Left lung (tissue), 10 donors: ENCODE measurements around the gene CCDC187. TPM values are rescaled to one million over a fixed set of nuclear protein-coding genes. Genes with fewer than 3 reads are reported as not detected.

Experiments used
- ATAC-seq: fragments of 200-7000 bp; cut with Tn5 transposase; one replicate; pipeline ENCODE4 v1.9.1; 2020; ENCODE audit warnings: moderate library complexity
- DNase-seq, 4 donors: peaks; one replicate each; pipeline ENCODE4 v3.0.0-alpha.2; 2013 to 2020
- H3K27ac ChIP-seq, 2 donors: fragments of 200-600 bp; sonication (generic) in 1 of 2; one replicate each; pipeline versions ENCODE4 v1.5.0 to v1.8.0; 2020 to 2021
- H3K27me3 ChIP-seq, 2 donors: fragments of 200-600 bp; sonication (generic) in 1 of 2; one replicate each; pipeline versions ENCODE4 v1.5.0 to v1.8.0; 2020 to 2021
- H3K36me3 ChIP-seq, 2 donors: fragments of 200-600 bp; sonication (generic) in 1 of 2; one replicate each; pipeline versions ENCODE4 v1.5.0 to v1.8.0; 2020 to 2021
- H3K4me1 ChIP-seq, 2 donors: fragments of 200-600 bp; one replicate each; pipeline ENCODE4 v1.8.0; 2021
- H3K4me3 ChIP-seq, 2 donors: fragments of 200-600 bp; sonication (generic) in 1 of 2; one replicate each; pipeline versions ENCODE4 v1.5.0 to v1.8.0; 2020 to 2021; ENCODE audit warnings: mild to moderate bottlenecking in 1 of 2
- H3K9me3 ChIP-seq, 2 donors: fragments of 200-600 bp; sonication (generic) in 1 of 2; one replicate each; pipeline versions ENCODE4 v1.5.0 to v1.8.0; 2020 to 2021
- intact Hi-C, 2 donors: fragments of 100-400 bp; cut with DNase I; formaldehyde crosslinking; loops; one replicate each; pipeline versions ENCODE4 v1.11.2 to v1.14.2; 2022
- polyA plus RNA-seq, 6 donors: library from polyadenylated mRNA; unstranded; fragments of 120-200 nt; gene quantifications; one replicate each; pipeline ENCODE4 v1.2.1, GENCODE V29; 2013; ENCODE audit not compliant: insufficient read length in 6 of 6
- total RNA-seq, 2 donors: library from RNA; stranded (reverse); fragmentation: NEBNext Ultra II Directional; extraction: Animal tissue kit (Norgen Biotek cat#: 25700); gene quantifications; one replicate each; pipeline ENCODE4 v1.2.1, GENCODE V29; 2021
- TF ChIP-seq, protein P1 (sequence below), 2 donors: fragments of 200-600 bp; sonication (generic) in 1 of 2; IDR thresholded peaks; one replicate each; pipeline versions ENCODE4 v1.5.0 to v1.8.0; 2021; ENCODE audit warnings: antibody characterized with exemption in 2 of 2
- donor health status: DM: no; HTN: yes; CAD: no.
- donor health status: DM: no; HTN: no; CAD: no.

Gene CCDC187
- total and polyA plus RNA-seq, 8 donors = 0.47 to 3.0 (median 1.9) TPM

DNA sequence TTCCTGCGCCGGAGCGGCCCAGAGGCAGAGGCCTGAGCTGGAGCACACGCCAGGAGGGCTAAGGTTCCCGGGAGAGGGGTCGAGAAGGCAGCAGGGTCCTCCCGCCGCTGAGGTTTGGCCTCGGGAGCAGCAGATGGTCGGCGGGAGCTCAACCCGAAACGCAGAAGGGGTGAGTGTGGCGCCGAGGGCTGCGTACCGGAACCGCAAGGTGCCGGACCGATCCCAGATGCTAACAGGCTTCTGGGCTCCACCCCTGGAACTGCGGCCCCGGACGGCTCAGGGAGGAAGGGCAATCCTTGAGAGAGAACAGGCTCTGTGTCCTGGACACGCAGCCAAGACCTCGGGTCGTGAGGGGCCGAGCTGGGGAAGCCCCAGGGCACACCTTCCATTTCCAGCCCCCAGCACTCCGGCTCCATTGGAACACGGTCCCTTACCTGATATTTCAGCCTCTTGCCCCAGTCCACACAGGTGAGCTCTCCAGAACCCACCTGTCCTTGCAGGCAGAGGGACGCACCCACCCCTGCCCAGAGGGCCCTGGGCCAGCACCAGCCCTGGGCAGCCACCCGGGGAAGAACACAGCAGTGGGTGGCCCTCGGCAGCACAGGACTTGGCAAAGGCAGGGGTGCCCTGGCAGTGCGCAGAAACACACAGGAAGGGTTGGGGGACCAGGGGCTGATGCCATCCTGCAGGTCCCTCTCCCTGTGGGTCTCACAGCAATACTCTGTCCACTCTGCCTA lies 100.3 kb downstream of the CCDC187 start:
- TF ChIP-seq, protein P1, sequence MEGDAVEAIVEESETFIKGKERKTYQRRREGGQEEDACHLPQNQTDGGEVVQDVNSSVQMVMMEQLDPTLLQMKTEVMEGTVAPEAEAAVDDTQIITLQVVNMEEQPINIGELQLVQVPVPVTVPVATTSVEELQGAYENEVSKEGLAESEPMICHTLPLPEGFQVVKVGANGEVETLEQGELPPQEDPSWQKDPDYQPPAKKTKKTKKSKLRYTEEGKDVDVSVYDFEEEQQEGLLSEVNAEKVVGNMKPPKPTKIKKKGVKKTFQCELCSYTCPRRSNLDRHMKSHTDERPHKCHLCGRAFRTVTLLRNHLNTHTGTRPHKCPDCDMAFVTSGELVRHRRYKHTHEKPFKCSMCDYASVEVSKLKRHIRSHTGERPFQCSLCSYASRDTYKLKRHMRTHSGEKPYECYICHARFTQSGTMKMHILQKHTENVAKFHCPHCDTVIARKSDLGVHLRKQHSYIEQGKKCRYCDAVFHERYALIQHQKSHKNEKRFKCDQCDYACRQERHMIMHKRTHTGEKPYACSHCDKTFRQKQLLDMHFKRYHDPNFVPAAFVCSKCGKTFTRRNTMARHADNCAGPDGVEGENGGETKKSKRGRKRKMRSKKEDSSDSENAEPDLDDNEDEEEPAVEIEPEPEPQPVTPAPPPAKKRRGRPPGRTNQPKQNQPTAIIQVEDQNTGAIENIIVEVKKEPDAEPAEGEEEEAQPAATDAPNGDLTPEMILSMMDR (IDR thresholded peaks at IDR 0.05) = no peak
- intact Hi-C loops = no loop called here
- DNase-seq = no peak
- H3K27me3 ChIP-seq = peaks cover 67 to 73% of the 10 kb centered on the region in 2 donors
- no peaks in the 10 kb centered on the region for H3K9me3 ChIP-seq
- no peak overlapping the region for H3K27ac ChIP-seq
- H3K4me1 ChIP-seq = no peaks in the 10 kb centered on the region
- no peak overlapping the region for H3K4me3 ChIP-seq
- H3K36me3 ChIP-seq = peaks cover 0 to 13% of the 10 kb centered on the region in 2 donors
- ATAC-seq = no peak

DNA sequence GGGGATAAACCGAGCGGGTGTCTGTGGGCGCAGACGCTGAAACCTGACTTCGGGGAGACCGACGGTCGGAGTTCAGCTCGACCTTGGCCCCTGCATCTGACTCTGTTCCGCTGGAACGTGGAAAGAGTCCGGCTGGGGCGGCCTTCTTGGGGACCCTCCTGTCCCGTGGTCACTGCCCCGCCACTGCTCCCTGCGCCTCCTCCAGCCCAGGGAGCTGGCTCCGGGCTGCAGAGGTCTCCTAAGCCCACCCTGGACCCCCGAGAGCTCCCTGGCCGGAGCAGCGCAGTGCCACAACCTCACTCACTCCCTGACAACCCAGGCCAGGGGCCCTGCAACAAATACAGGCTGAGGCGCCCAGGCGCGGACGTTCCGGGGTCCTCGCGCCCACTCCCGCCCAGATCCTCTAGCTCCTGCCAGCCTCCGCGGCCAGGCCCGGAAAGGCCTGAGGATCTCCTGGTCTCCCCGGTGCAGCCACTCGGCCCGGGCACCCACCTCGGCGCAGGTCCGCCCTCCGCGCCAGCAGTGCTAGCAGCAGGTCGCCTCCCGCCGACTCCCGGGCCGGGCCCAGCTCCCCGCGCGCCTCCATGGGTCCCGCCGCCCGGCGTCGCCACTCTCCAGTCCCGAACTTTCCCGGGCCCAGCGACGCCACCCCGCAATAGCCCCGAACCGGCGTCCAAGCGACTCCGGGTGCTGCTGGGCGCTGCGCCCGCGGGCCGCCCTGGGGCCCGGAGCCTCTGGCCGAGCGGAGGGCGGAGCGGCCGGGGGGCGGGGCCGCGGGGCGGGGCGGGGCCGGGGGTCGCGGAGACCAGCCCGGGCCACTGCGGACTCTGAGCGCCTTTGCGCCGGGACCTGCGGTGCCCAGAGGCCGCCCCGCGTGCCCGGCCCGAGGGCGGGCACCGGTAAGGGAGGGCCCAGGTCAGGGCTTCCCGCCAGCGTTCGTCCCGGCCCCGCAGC lies 101.2 kb downstream of the CCDC187 start:
- no peaks in the 10 kb centered on the region for H3K4me1 ChIP-seq
- intact Hi-C loops = no loop called here
- H3K27ac ChIP-seq = no peak overlapping the region
- TF ChIP-seq, protein P1 (IDR thresholded peaks at IDR 0.05) = no peak
- DNase-seq (no peak), ATAC-seq (no peak)
- no peaks in the 10 kb centered on the region for H3K9me3 ChIP-seq
- H3K27me3 ChIP-seq = peaks cover 76 to 81% of the 10 kb centered on the region in 2 donors
- H3K4me3 ChIP-seq = no peak overlapping the region
- H3K36me3 ChIP-seq = peaks cover 0 to 7% of the 10 kb centered on the region in 2 donors

DNA sequence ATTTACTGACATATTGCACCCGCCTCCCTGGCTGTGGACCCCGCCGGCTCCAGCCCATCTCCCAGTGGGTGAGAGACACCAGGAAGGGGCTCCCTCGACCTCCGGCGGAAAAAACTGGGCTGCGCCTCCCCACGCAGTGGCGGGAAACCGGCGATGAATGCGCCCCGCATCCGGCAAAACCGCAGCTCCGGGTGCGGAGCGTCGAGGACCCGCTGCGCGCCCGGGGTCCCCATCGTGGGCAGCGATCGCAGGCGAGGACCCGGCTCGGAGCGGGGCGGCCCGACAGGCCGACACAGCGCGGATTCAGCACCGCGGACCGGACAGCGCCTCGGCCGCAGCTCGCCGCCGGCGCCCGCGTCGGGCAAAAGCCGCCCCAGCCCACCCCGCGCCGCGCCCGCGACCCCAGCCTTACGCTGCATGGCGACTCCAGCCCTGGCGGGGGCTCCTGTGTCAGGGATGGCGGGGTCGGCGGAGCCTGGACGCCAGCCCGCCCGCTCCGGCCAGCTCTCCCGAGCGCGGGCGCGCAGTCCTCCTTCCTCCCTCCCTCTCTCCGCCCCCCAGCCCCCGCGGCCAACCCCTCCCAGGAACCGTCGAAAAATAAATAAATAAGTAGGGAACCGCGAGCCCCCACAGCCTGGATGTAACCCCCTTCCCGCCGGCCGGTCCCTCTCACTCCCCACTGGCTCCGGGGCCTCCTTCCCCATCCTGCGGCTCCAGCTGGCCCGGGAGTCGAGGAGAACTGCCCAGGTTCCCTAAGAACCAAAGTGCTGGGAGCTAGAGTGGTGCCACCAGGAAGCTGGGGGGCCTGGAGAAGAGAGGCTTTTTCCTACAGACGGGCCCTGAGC lies 102.1 kb downstream of the CCDC187 start:
- Histone ChIP-seq H3K27ac (no peak overlapping the region), H3K4me1 (no peaks in the 10 kb centered on the region), H3K27me3 (peaks cover 85 to 90% of the 10 kb centered on the region in 2 donors), H3K4me3 (no peak overlapping the region), H3K9me3 (no peaks in the 10 kb centered on the region), H3K36me3 (peaks cover 0 to 5% of the 10 kb centered on the region in 2 donors)
- intact Hi-C loops = no loop called here
- peak; percentile 58 for ATAC-seq
- peak in 2 of 4 donors; percentile 31 to 44 for DNase-seq
- TF ChIP-seq, protein P1 (IDR thresholded peaks at IDR 0.05) = no peak

DNA sequence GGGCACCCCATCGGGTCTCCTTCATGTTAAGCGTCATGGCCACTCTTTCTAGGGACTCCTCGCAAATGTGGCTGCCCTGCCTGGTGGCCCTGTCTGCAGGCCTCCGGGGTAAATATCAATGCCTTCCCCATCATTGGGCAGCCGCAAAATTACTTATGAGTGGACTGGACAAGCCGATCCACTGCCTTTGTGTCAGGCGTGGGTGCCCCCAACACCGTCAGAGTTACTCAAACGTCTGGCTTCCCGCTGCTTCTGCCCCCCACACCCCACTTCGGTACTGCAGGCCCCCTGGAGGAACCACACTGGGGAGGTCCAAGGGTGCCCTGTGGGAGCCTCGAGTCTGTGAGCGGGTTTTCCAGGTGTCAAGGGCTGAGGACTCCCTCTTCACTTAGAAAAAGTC lies 102.7 kb downstream of the CCDC187 start:
- DNase-seq = no peak
- TF ChIP-seq, protein P1 (IDR thresholded peaks at IDR 0.05) = no peak
- Histone ChIP-seq H3K36me3 (peaks cover 0 to 5% of the 10 kb centered on the region in 2 donors), H3K27me3 (peaks cover 91 to 97% of the 10 kb centered on the region in 2 donors), H3K4me1 (no peaks in the 10 kb centered on the region), H3K4me3 (no peak overlapping the region), H3K27ac (no peak overlapping the region), H3K9me3 (no peaks in the 10 kb centered on the region)
- ATAC-seq = no peak
- intact Hi-C loops = no loop called here
